ENCODE measurements around the gene PIP5K1C. TPM values are rescaled to one million over a fixed set of nuclear protein-coding genes. Genes with fewer than 3 reads are reported as not detected.
A peak's percentile ranks its signal among the peaks of the same experiment; 100 is the strongest.

The PIP5K1C gene
- polyA plus RNA-seq, 10 donors, result 16.4 to 25.5 (median 20.7) TPM

- DNase-seq, result no peak
These were observed 88.4 kb downstream of the PIP5K1C start for GRCh38 chr19:3611841-3612240.

GRCh38 chr19:3610745-3611717 lies 89.2 kb downstream of the PIP5K1C start:
- DNase-seq, result no peak

- DNase-seq, result no peak
These were observed 90.2 kb downstream of the PIP5K1C start for GRCh38 chr19:3609779-3610719.

GRCh38 chr19:3608750-3609322 lies 91.4 kb downstream of the PIP5K1C start:
- no peak for DNase-seq

- DNase-seq, result no peak
These were observed 92.1 kb downstream of the PIP5K1C start for GRCh38 chr19:3608079-3608641.

- DNase-seq, result peak in 1 of 3 donors; percentile 59
These were observed 92.8 kb downstream of the PIP5K1C start for GRCh38 chr19:3607303-3608078.

GRCh38 chr19:3606690-3607289 lies 93.5 kb downstream of the PIP5K1C start, which contains the start of gene TBXA2R:
Gene TBXA2R (minus strand): TSS chr19:3606875. CDS start chr19:3600634, 6,241 bp downstream.
- DNase-seq, result peak in 1 of 3 donors; percentile 71

- no peak for DNase-seq
These were observed 94.0 kb downstream of the PIP5K1C start for GRCh38 chr19:3606174-3606689.

- no peak for DNase-seq
These were observed 94.5 kb downstream of the PIP5K1C start for GRCh38 chr19:3605770-3606169.

- DNase-seq, result no peak
These were observed 94.9 kb downstream of the PIP5K1C start for GRCh38 chr19:3605361-3605760.

GRCh38 chr19:3604987-3605343 lies 95.3 kb downstream of the PIP5K1C start:
- no peak for DNase-seq

- DNase-seq, result no peak
These were observed 95.9 kb downstream of the PIP5K1C start for GRCh38 chr19:3604227-3604986.

GRCh38 chr19:3603121-3603811 lies 97.0 kb downstream of the PIP5K1C start:
- no peak for DNase-seq

GRCh38 chr19:3601021-3601420 lies 99.2 kb downstream of the PIP5K1C start:
- DNase-seq, result no peak

- DNase-seq, result no peak
These were observed 100.5 kb downstream of the PIP5K1C start for GRCh38 chr19:3599776-3600187.

- peak in 1 of 3 donors; percentile 0 for DNase-seq
These were observed 104.7 kb downstream of the PIP5K1C start for GRCh38 chr19:3595521-3596061.

- peak in 1 of 3 donors; percentile 0 for DNase-seq
These were observed 107.1 kb downstream of the PIP5K1C start for GRCh38 chr19:3593156-3593555.

Data from muscle of back (tissue), 11 donors.